Measurements from ENCODE around the gene NPL. TPM values are rescaled to one million over a fixed set of nuclear protein-coding genes. Genes with fewer than 3 reads are reported as not detected.

NPL gene
- total and polyA plus RNA-seq, 9 of the 15 experiments (the other 6 are each of a cell fraction or from before 2014, with no cell fraction given), result 9.9 to 22.3 (median 14.2) TPM

GRCh38 chr1:182789138-182790076 is at the start of gene NPL (continued):
- TF ChIP-seq, protein P1, sequence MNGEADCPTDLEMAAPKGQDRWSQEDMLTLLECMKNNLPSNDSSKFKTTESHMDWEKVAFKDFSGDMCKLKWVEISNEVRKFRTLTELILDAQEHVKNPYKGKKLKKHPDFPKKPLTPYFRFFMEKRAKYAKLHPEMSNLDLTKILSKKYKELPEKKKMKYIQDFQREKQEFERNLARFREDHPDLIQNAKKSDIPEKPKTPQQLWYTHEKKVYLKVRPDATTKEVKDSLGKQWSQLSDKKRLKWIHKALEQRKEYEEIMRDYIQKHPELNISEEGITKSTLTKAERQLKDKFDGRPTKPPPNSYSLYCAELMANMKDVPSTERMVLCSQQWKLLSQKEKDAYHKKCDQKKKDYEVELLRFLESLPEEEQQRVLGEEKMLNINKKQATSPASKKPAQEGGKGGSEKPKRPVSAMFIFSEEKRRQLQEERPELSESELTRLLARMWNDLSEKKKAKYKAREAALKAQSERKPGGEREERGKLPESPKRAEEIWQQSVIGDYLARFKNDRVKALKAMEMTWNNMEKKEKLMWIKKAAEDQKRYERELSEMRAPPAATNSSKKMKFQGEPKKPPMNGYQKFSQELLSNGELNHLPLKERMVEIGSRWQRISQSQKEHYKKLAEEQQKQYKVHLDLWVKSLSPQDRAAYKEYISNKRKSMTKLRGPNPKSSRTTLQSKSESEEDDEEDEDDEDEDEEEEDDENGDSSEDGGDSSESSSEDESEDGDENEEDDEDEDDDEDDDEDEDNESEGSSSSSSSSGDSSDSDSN (IDR thresholded peaks at IDR 0.05; ENCODE audit: borderline replicate concordance in 1 of 2, low read depth in 2 of 2, low read length in 2 of 2), result peak in 1 of 2 experiments; percentile 80; a peak in 3 of 4 replicates
- TF ChIP-seq RAD21 (CRISPR knock-in tag; conservative IDR thresholded peaks at IDR 0.05 in 1 of 2, IDR thresholded peaks at IDR 0.05 in 1 of 2) (no peak), ZNF318 (IDR thresholded peaks at IDR 0.05; ENCODE audit: borderline replicate concordance in 1 of 2, low read depth in 1 of 2) (no peak), TRIM28 (IDR thresholded peaks at IDR 0.05) (no peak), KLF13 (tag; IDR thresholded peaks at IDR 0.05; ENCODE audit: borderline replicate concordance, low read depth) (no peak), TSHZ1 (CRISPR knock-in tag; IDR thresholded peaks at IDR 0.05) (no peak), TCF3 (CRISPR knock-in tag; IDR thresholded peaks at IDR 0.05) (no peak; the same call in 1 of the 2 replicates), RBBP5 (IDR thresholded peaks at IDR 0.05; ENCODE audit: borderline replicate concordance, insufficient read depth, low read length, poor library complexity, severe bottlenecking) (peak; percentile 91), ARNT (IDR thresholded peaks at IDR 0.05) (no peak), FOXJ2 (tag; IDR thresholded peaks at IDR 0.05) (no peak; the same call in 1 of the 2 replicates)

All from K562 (cell line).